RWPE1 (cell line): ENCODE measurements around the gene RALGPS1.

Experiments used
- CTCF ChIA-PET: fragments of 350-600 bp; sonication (Branson Sonifier 250); formaldehyde crosslinking; extraction: SDS; loops from one replicate; lab custom pipeline; 2021; lab: Yijun Ruan, JAX
- POLR2A ChIA-PET: fragments of 400-600 bp; formaldehyde crosslinking; extraction: SDS; loops from one replicate; lab custom pipeline; 2020; ENCODE audit warnings: antibody characterized with exemption; ENCODE audit not compliant: low non-redundant PET; lab: Yijun Ruan, JAX
- DNase-seq: peaks from one replicate; pipeline ENCODE4 v3.0.0; 2012; ENCODE audit warnings: low spot score
- H3K27ac ChIP-seq: fragments of 450-650 bp; 2 replicates; pipeline ENCODE4 v1.5.1; 2017
- TF ChIP-seq, protein P1 (sequence below): fragments of 450-650 bp; conservative IDR thresholded peaks from 2 replicates; pipeline ENCODE4 v1.5.1; 2017; ENCODE audit warnings: low read depth, mild to moderate bottlenecking

Gene RALGPS1

DNA sequence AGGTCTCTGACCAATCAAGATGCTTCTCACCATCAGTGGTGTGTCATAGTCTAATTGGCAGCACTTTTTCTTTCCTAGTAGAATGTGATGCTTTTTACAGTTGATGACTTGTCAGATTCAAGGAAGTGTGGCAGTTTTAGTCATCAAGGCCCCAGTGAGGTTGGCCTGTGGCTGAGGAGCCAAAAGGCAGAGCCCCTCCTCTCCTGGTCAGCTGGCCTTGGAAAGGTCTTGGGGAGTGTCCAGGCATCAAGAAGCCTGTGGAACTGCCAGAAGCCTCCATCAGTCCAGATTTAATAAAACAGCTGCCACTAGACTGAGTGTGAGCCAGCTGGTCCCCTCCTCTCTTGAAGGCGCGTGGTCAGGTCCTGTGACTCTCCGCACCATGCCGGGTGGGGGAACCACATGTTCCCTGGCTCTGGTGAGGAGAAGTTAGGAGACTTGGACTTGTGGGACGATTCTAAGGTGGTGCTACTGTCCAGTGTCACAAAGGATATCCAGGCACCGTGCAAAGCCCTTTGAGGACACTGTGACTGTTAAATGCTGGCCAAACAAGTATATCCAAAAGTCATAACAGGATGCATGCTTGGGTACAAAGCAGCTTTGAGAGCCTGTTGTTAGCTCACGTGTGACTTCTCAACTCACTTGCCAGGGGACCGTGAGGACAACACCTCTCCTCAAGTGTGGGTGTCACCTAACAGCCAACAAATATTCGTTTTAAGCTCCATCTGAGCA lies 213.9 kb downstream of the RALGPS1 start:
- ChIA-PET CTCF (interaction anchor here (1.4 kb wide), 1 partner anchor 163 kb away, joined by 3 read pairs; no protein-coding TSS in a partner anchor), POLR2A (no interaction called here)
- TF ChIP-seq, protein P1, sequence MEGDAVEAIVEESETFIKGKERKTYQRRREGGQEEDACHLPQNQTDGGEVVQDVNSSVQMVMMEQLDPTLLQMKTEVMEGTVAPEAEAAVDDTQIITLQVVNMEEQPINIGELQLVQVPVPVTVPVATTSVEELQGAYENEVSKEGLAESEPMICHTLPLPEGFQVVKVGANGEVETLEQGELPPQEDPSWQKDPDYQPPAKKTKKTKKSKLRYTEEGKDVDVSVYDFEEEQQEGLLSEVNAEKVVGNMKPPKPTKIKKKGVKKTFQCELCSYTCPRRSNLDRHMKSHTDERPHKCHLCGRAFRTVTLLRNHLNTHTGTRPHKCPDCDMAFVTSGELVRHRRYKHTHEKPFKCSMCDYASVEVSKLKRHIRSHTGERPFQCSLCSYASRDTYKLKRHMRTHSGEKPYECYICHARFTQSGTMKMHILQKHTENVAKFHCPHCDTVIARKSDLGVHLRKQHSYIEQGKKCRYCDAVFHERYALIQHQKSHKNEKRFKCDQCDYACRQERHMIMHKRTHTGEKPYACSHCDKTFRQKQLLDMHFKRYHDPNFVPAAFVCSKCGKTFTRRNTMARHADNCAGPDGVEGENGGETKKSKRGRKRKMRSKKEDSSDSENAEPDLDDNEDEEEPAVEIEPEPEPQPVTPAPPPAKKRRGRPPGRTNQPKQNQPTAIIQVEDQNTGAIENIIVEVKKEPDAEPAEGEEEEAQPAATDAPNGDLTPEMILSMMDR: no peak
- peak; percentile 65 for DNase-seq
- peak overlapping the region; percentile 46 for H3K27ac ChIP-seq

DNA sequence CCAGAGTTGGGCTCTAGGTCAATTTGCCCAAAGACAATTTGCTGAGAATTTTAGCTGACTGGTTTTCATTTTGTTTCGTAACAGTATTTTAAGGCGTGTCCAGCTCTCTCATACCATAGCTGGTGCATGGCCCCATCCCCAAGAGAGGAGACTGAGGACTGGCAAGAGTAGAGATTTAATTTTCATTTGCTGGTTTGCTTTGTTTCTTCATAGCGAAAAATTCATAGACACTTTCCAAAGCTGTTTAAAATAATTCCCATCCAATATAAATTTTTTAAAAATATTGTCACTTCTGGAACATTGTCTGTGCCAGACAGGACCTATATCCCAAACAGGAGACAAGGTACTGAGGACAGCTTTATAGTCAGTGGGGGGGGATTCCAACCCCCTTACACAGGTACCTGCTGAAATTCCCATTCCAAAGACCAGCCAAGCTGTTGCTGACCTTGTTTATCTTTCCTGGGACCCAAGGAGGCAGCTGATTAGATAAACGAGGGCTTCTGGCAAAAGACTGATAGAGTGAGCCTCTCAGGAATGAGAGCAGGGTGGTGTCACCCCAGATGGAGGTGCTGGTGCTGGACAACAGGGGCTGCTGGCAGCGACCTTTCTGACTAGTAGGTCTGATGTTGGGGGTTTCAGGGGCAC lies 214.6 kb downstream of the RALGPS1 start:
- CTCF ChIA-PET: interaction anchor here (1.4 kb wide), 1 partner anchor 164 kb away, joined by 3 read pairs; no protein-coding TSS in a partner anchor
- TF ChIP-seq, protein P1: no peak
- POLR2A ChIA-PET: no interaction called here
- DNase-seq: no peak
- peak overlapping the region; percentile 27 for H3K27ac ChIP-seq

DNA sequence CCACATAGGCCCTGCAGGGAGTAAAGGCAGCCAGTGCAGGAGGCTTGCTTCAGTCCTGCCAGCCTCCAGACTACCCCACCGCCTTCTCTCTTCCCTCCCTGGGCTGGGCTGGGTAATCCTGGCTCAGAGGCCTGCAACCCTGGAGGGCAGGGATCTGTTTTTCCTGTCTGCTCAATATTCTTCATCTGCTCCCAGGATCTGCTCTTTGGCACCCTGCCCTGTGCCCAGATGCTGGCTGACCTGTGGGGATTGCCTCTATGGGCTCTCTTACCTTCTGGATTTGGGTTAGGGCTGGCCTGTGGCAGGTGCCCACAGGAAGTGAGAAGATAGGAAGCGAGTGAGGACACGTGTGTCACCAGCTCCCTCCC lies 215.1 kb downstream of the RALGPS1 start:
- POLR2A ChIA-PET: no interaction called here
- no peak for DNase-seq
- H3K27ac ChIP-seq: peak overlapping the region; percentile 27
- CTCF ChIA-PET: no interaction called here
- TF ChIP-seq, protein P1: no peak

DNA sequence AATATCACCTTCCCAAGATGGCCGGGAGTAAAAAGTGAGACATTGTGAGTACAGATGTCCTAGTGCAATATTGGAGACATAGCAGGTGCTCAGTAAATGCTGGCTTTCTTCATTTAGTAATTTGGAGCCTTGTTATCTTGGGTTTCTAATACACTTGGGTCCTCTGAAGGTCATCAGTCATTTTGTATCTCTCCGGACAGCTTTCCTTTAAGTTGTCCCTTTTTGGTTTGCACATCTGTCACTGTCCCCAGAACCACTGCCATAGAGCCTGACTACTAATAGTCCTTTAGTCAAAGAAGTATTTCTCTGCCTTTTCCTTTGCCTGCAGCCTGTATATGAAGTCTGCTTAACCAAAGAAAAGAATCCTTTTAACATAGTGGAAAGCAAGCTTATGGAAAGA lies 215.7 kb downstream of the RALGPS1 start:
- ChIA-PET POLR2A (no interaction called here), CTCF (no interaction called here)
- DNase-seq: no peak

DNA sequence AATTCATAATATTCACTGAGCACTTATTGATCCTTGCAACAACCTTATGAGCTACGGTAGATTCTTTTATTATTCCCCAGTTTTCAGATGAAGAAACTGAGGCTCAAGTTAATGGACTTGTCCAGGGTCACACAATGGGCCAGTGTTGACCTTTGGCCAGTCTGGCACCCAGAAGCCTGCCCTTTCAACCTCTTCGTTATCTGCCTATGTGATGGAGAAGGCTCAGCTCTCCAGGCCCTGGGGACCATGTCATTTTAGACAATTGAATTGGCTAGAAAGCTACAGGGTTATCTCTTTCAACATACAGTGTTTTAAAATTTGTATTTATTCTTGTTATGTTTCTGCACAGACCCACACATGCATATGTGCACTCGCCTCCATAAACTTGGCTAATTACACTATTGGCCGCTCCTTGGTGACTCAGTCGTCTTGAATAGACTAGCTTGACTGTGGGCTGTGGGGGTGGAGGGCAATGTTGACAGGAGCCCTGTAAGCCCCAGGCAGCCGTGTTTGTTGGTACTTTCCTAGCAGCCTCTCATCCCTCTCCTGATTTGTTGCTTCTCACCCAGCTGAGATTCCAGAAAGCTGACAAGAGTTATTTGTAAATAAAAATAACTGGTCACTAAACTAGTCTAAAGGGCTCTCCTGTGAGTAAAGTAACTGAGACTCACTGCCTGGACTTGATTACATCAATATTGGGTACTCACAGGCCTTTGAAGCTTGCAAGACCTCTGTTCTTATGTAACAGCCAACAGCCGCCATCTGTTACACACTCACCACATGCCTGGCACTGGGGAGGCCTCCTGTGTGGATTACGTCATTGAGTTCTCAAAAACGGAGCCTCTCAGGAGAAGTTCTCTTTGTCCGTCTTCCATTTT lies 216.3 kb downstream of the RALGPS1 start:
- H3K27ac ChIP-seq: peak overlapping the region; percentile 59
- TF ChIP-seq, protein P1: no peak
- ChIA-PET CTCF (interaction anchor here (0.6 to 1.0 kb wide), 2 partner anchors 425 to 510 kb away, joined by 3 read pairs; no protein-coding TSS in a partner anchor), POLR2A (no interaction called here)
- DNase-seq: peak; percentile 89

More for the DNA sequence above, 215.7 kb downstream of the RALGPS1 start:
- TF ChIP-seq, protein P1: no peak
- H3K27ac ChIP-seq: no peak overlapping the region

DNA sequence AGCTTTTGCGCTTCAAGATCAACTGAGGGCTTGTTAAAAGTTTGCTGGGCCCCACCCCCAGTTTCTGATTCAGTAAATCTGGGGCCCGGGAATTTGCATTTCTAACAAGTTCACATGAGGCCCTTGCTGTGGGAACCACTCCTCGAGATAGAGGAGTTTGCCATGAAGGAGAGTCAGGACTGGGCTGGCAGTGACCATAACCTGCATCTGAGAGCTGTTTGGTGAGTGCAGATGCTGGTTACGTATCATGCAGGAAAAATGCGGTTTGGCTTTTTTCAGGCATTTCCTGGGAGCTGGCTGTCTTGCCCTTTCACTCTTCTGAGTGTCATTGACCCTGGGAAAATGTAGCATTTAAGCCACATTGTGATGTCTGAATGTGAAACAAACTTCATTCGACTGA lies 217.3 kb downstream of the RALGPS1 start:
- ChIA-PET CTCF (interaction anchor here (0.6 to 1.0 kb wide), 3 partner anchors 174 to 1205 kb away, joined by 3 to 4 read pairs (median 3); no protein-coding TSS in a partner anchor), POLR2A (no interaction called here)
- TF ChIP-seq, protein P1: no peak
- DNase-seq: peak; percentile 74
- peak overlapping the region; percentile 59 for H3K27ac ChIP-seq
